ENCODE measurements around the gene OPN1LW.

Gene OPN1LW

DNA sequence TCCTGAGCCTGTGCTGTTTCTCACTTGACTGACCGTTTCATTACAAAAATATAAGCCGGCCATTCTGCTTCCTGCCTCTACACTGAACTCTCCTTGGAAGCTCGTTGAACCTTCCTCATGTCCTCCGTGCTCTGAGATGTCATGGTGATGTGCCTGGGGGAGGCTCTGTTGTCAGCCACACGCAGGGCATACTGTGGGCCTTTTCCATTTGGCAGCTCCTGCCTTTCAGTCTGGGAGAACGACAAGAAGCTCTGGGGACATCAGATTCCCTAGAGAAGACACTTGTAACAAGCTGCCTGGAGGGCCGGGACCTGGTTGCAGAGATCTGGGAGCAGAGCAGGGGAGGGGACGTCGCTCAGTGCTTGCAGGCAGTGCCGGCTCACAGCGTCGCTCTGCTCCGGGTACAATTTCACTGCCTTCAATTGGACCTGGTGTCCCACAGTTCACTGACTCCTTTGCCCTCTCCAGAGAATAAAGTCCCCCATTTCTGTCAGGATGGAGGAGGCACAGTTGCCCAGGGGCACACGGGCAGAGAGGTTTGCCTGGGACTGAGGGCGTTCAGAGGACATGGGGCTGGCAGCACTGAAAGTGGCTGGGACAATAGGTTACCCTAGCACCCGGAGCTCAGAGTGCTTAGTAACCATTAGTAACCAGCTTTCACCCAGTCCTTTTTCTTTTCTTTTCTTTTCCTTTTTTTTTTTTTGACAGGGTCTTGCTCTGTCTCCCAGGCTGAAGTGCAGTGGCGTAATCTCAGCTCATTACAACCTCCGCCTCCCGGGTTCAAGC lies 27.4 kb upstream of the OPN1LW start:
- H3K4me3 ChIP-seq (replicated peaks; ENCODE audit: insufficient read depth, low read length), result no peak overlapping the region
- no peak overlapping the region for H3K27ac ChIP-seq (replicated peaks)
- no peaks in the 10 kb centered on the region for H3K27me3 ChIP-seq (ENCODE audit: insufficient read depth, poor library complexity, severe bottlenecking)
- no peak for DNase-seq (ENCODE audit: low read depth in 1 of 2, low spot score in 1 of 2)
- TF ChIP-seq SPI1 (IDR thresholded peaks at IDR 0.05; ENCODE audit: borderline replicate concordance, low read depth), result no peak
- TF ChIP-seq POLR2AphosphoS5 (IDR thresholded peaks at IDR 0.05; ENCODE audit: low read depth), result no peak
- TF ChIP-seq, protein P1, sequence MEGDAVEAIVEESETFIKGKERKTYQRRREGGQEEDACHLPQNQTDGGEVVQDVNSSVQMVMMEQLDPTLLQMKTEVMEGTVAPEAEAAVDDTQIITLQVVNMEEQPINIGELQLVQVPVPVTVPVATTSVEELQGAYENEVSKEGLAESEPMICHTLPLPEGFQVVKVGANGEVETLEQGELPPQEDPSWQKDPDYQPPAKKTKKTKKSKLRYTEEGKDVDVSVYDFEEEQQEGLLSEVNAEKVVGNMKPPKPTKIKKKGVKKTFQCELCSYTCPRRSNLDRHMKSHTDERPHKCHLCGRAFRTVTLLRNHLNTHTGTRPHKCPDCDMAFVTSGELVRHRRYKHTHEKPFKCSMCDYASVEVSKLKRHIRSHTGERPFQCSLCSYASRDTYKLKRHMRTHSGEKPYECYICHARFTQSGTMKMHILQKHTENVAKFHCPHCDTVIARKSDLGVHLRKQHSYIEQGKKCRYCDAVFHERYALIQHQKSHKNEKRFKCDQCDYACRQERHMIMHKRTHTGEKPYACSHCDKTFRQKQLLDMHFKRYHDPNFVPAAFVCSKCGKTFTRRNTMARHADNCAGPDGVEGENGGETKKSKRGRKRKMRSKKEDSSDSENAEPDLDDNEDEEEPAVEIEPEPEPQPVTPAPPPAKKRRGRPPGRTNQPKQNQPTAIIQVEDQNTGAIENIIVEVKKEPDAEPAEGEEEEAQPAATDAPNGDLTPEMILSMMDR (IDR thresholded peaks at IDR 0.05; ENCODE audit: insufficient read depth, low read length), result no peak
- TF ChIP-seq GABPA (IDR thresholded peaks at IDR 0.05; ENCODE audit: low read depth), result no peak
- TF ChIP-seq, protein P2, sequence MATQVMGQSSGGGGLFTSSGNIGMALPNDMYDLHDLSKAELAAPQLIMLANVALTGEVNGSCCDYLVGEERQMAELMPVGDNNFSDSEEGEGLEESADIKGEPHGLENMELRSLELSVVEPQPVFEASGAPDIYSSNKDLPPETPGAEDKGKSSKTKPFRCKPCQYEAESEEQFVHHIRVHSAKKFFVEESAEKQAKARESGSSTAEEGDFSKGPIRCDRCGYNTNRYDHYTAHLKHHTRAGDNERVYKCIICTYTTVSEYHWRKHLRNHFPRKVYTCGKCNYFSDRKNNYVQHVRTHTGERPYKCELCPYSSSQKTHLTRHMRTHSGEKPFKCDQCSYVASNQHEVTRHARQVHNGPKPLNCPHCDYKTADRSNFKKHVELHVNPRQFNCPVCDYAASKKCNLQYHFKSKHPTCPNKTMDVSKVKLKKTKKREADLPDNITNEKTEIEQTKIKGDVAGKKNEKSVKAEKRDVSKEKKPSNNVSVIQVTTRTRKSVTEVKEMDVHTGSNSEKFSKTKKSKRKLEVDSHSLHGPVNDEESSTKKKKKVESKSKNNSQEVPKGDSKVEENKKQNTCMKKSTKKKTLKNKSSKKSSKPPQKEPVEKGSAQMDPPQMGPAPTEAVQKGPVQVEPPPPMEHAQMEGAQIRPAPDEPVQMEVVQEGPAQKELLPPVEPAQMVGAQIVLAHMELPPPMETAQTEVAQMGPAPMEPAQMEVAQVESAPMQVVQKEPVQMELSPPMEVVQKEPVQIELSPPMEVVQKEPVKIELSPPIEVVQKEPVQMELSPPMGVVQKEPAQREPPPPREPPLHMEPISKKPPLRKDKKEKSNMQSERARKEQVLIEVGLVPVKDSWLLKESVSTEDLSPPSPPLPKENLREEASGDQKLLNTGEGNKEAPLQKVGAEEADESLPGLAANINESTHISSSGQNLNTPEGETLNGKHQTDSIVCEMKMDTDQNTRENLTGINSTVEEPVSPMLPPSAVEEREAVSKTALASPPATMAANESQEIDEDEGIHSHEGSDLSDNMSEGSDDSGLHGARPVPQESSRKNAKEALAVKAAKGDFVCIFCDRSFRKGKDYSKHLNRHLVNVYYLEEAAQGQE (IDR thresholded peaks at IDR 0.05; ENCODE audit: insufficient replicate concordance, low read depth), result no peak

DNA sequence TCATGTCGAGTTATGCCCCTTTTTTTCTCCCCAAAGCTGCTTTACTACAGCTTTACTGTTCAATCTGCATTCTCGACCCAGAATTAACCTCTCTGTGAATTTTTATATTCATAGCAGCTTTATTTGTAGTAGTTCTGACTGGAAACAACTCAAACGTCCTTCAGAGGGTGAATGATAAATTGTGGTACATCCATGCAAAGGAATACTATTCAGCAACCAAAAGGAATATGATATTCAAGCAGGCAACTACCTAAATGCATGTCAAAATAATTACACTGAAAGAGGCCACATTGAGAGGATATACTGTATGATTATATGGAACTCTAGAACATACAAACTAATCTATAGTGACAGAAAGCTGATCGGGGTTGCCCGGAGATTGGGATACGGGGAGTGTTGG lies 26.5 kb upstream of the OPN1LW start:
- DNase-seq (ENCODE audit: low read depth in 1 of 2, low spot score in 1 of 2), result no peak
- H3K27ac ChIP-seq (replicated peaks), result no peak overlapping the region
- no peak overlapping the region for H3K4me3 ChIP-seq (replicated peaks; ENCODE audit: insufficient read depth, low read length)
- TF ChIP-seq, protein P1 (IDR thresholded peaks at IDR 0.05; ENCODE audit: insufficient read depth, low read length), result no peak
- TF ChIP-seq, protein P2 (IDR thresholded peaks at IDR 0.05; ENCODE audit: insufficient replicate concordance, low read depth), result no peak
- TF ChIP-seq SPI1 (IDR thresholded peaks at IDR 0.05; ENCODE audit: borderline replicate concordance, low read depth) (no peak), POLR2AphosphoS5 (IDR thresholded peaks at IDR 0.05; ENCODE audit: low read depth) (no peak), GABPA (IDR thresholded peaks at IDR 0.05; ENCODE audit: low read depth) (no peak)
- H3K27me3 ChIP-seq (ENCODE audit: insufficient read depth, poor library complexity, severe bottlenecking), result no peaks in the 10 kb centered on the region

DNA sequence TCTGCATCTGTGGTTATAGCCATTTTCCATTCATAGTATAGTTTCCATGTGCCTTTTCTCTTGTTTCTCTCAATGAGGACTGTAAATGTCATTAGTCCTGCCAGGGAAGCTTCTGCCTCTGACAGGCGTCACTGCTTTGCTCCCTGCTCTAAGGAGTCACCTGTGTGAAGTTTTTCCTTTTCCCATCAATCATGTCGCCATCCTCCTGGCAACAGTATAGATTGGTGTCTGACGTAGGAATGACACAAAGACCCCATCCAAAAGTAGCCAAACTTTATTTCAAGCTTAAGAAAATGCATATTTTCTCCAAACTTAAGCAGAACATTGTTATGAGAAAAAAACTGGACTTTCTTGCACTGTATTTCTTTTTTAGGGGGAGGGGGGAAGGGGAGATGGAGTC lies 23.5 kb upstream of the OPN1LW start:
- no peak for DNase-seq (ENCODE audit: low read depth in 1 of 2, low spot score in 1 of 2)
- TF ChIP-seq, protein P2 (IDR thresholded peaks at IDR 0.05; ENCODE audit: insufficient replicate concordance, low read depth), result no peak
- TF ChIP-seq GABPA (IDR thresholded peaks at IDR 0.05; ENCODE audit: low read depth) (no peak), SPI1 (IDR thresholded peaks at IDR 0.05; ENCODE audit: borderline replicate concordance, low read depth) (no peak), POLR2AphosphoS5 (IDR thresholded peaks at IDR 0.05; ENCODE audit: low read depth) (no peak)
- TF ChIP-seq, protein P1 (IDR thresholded peaks at IDR 0.05; ENCODE audit: insufficient read depth, low read length), result no peak
- Histone ChIP-seq H3K4me3 (replicated peaks; ENCODE audit: insufficient read depth, low read length) (no peak overlapping the region), H3K27ac (replicated peaks) (no peak overlapping the region), H3K27me3 (ENCODE audit: insufficient read depth, poor library complexity, severe bottlenecking) (no peaks in the 10 kb centered on the region)
